Measurements from ENCODE around the gene H3-3A.
A peak's percentile ranks its signal among the peaks of the same experiment; 100 is the strongest.

Gene H3-3A

GRCh38 chr1:226108935-226109828 lies 46.7 kb downstream of the H3-3A start:
- DNase-seq (no peak), ATAC-seq (no peak)
- Mint-ChIP-seq H3K9me3 (no peaks in the 10 kb centered on the region), H3K36me3 (ENCODE audit: low read depth) (no peaks in the 10 kb centered on the region), H3K4me1 (peaks cover 25% of the 10 kb centered on the region), H3K27ac (peak overlapping the region; percentile 81), H3K4me3 (peak overlapping the region; percentile 83), H3K27me3 (no peaks in the 10 kb centered on the region)

- no peaks in the 10 kb centered on the region for H3K27me3 Mint-ChIP-seq
- no peaks in the 10 kb centered on the region for H3K36me3 Mint-ChIP-seq (ENCODE audit: low read depth)
- H3K4me1 Mint-ChIP-seq, result peaks cover 25% of the 10 kb centered on the region
- no peaks in the 10 kb centered on the region for H3K9me3 Mint-ChIP-seq
- peak overlapping the region; percentile 81 for H3K27ac Mint-ChIP-seq
- DNase-seq (peak; percentile 87), ATAC-seq (peak; percentile 85)
- H3K4me3 Mint-ChIP-seq, result peak overlapping the region; percentile 83
Observed at GRCh38 chr1:226109829-226110248, 47.3 kb downstream of the H3-3A start.

- DNase-seq, result peak; percentile 77
- H3K36me3 Mint-ChIP-seq (ENCODE audit: low read depth), result no peaks in the 10 kb centered on the region
- peak; percentile 77 for ATAC-seq
- H3K4me3 Mint-ChIP-seq, result peak overlapping the region; percentile 83
- H3K9me3 Mint-ChIP-seq, result no peaks in the 10 kb centered on the region
- H3K27ac Mint-ChIP-seq, result no peak overlapping the region
- peaks cover 25% of the 10 kb centered on the region for H3K4me1 Mint-ChIP-seq
- H3K27me3 Mint-ChIP-seq, result no peaks in the 10 kb centered on the region
Observed at GRCh38 chr1:226110249-226111097, 48.0 kb downstream of the H3-3A start.

- no peak for DNase-seq
- H3K36me3 Mint-ChIP-seq (ENCODE audit: low read depth), result no peaks in the 10 kb centered on the region
- H3K27me3 Mint-ChIP-seq, result no peaks in the 10 kb centered on the region
- peak overlapping the region; percentile 38 for H3K4me3 Mint-ChIP-seq
- no peak for ATAC-seq
- H3K27ac Mint-ChIP-seq, result peak overlapping the region; percentile 43
- H3K9me3 Mint-ChIP-seq, result no peaks in the 10 kb centered on the region
- H3K4me1 Mint-ChIP-seq, result peaks cover 25% of the 10 kb centered on the region
Observed at GRCh38 chr1:226111098-226111882, 48.8 kb downstream of the H3-3A start.

GRCh38 chr1:226111883-226112261 lies 49.4 kb downstream of the H3-3A start:
- ATAC-seq, result no peak
- Mint-ChIP-seq H3K36me3 (ENCODE audit: low read depth) (no peaks in the 10 kb centered on the region), H3K27ac (no peak overlapping the region), H3K4me3 (no peak overlapping the region), H3K9me3 (no peaks in the 10 kb centered on the region), H3K27me3 (no peaks in the 10 kb centered on the region), H3K4me1 (peaks cover 25% of the 10 kb centered on the region)
- no peak for DNase-seq

GRCh38 chr1:226112626-226113025 lies 50.1 kb downstream of the H3-3A start:
- DNase-seq, result no peak
- no peaks in the 10 kb centered on the region for H3K36me3 Mint-ChIP-seq (ENCODE audit: low read depth)
- no peaks in the 10 kb centered on the region for H3K27me3 Mint-ChIP-seq
- H3K4me3 Mint-ChIP-seq, result no peak overlapping the region
- ATAC-seq, result no peak
- H3K27ac Mint-ChIP-seq, result no peak overlapping the region
- H3K9me3 Mint-ChIP-seq, result no peaks in the 10 kb centered on the region
- H3K4me1 Mint-ChIP-seq, result peaks cover 25% of the 10 kb centered on the region

GRCh38 chr1:226116673-226117072 lies 54.2 kb downstream of the H3-3A start:
- Mint-ChIP-seq H3K36me3 (ENCODE audit: low read depth) (no peaks in the 10 kb centered on the region), H3K4me3 (no peak overlapping the region), H3K9me3 (no peaks in the 10 kb centered on the region), H3K27me3 (no peaks in the 10 kb centered on the region), H3K27ac (no peak overlapping the region), H3K4me1 (peaks cover 19% of the 10 kb centered on the region)
- DNase-seq (no peak), ATAC-seq (no peak)

GRCh38 chr1:226117330-226117729 lies 54.8 kb downstream of the H3-3A start:
- H3K9me3 Mint-ChIP-seq, result no peaks in the 10 kb centered on the region
- no peak for ATAC-seq
- H3K27me3 Mint-ChIP-seq, result no peaks in the 10 kb centered on the region
- H3K36me3 Mint-ChIP-seq (ENCODE audit: low read depth), result no peaks in the 10 kb centered on the region
- DNase-seq, result no peak
- peaks cover 16% of the 10 kb centered on the region for H3K4me1 Mint-ChIP-seq
- no peak overlapping the region for H3K4me3 Mint-ChIP-seq
- H3K27ac Mint-ChIP-seq, result no peak overlapping the region

GRCh38 chr1:226118357-226118756 lies 55.8 kb downstream of the H3-3A start:
- no peaks in the 10 kb centered on the region for H3K27me3 Mint-ChIP-seq
- H3K9me3 Mint-ChIP-seq, result no peaks in the 10 kb centered on the region
- no peak overlapping the region for H3K4me3 Mint-ChIP-seq
- peaks cover 21% of the 10 kb centered on the region for H3K4me1 Mint-ChIP-seq
- no peaks in the 10 kb centered on the region for H3K36me3 Mint-ChIP-seq (ENCODE audit: low read depth)
- ATAC-seq (no peak), DNase-seq (no peak)
- no peak overlapping the region for H3K27ac Mint-ChIP-seq

GRCh38 chr1:226119169-226119568 lies 56.7 kb downstream of the H3-3A start:
- Mint-ChIP-seq H3K27ac (no peak overlapping the region), H3K9me3 (no peaks in the 10 kb centered on the region), H3K4me1 (peaks cover 29% of the 10 kb centered on the region), H3K36me3 (ENCODE audit: low read depth) (no peaks in the 10 kb centered on the region), H3K4me3 (no peak overlapping the region), H3K27me3 (no peaks in the 10 kb centered on the region)
- no peak for DNase-seq
- no peak for ATAC-seq

- peaks cover 36% of the 10 kb centered on the region for H3K4me1 Mint-ChIP-seq
- H3K9me3 Mint-ChIP-seq, result no peaks in the 10 kb centered on the region
- H3K4me3 Mint-ChIP-seq, result no peak overlapping the region
- no peaks in the 10 kb centered on the region for H3K27me3 Mint-ChIP-seq
- no peak for ATAC-seq
- no peak for DNase-seq
- no peak overlapping the region for H3K27ac Mint-ChIP-seq
- H3K36me3 Mint-ChIP-seq (ENCODE audit: low read depth), result no peaks in the 10 kb centered on the region
Observed at GRCh38 chr1:226120398-226120797, 57.9 kb downstream of the H3-3A start.

- DNase-seq (no peak), ATAC-seq (no peak)
- peak overlapping the region; percentile 81 for H3K27ac Mint-ChIP-seq
- H3K4me3 Mint-ChIP-seq, result peak overlapping the region; percentile 75
- H3K4me1 Mint-ChIP-seq, result peaks cover 37% of the 10 kb centered on the region
- no peaks in the 10 kb centered on the region for H3K27me3 Mint-ChIP-seq
- H3K36me3 Mint-ChIP-seq (ENCODE audit: low read depth), result no peaks in the 10 kb centered on the region
- no peaks in the 10 kb centered on the region for H3K9me3 Mint-ChIP-seq
Observed at GRCh38 chr1:226121049-226121586, 58.6 kb downstream of the H3-3A start.
